Measurements from ENCODE around the gene CLEC18C. TPM values are rescaled to one million over a fixed set of nuclear protein-coding genes. Genes with fewer than 3 reads are reported as not detected.
"Not testable (repeated sequence)": the region's sequence is repeated elsewhere in the genome, so short reads cannot be mapped to it uniquely, and the experiment has no call there.

The CLEC18C gene
- total and polyA plus RNA-seq, 8 donors = 0.19 to 1.3 (median 0.34) TPM; not detected in 2

GRCh38 chr16:70206382-70206781 is 32.8 kb downstream of the CLEC18C start:
- FAIRE-seq, H3K4me1 ChIP-seq: not testable (repeated sequence)

GRCh38 chr16:70218586-70218985 is 45.0 kb downstream of the CLEC18C start:
- H3K36me3 ChIP-seq; H3K4me3 ChIP-seq; DNase-seq; ATAC-seq; H3K27ac ChIP-seq; intact Hi-C loops (cut with DNase I); H3K4me1 ChIP-seq; H3K27me3 ChIP-seq; FAIRE-seq; H3K9me3 ChIP-seq: not testable (repeated sequence)
- WGBS, 2 donors = 89 to 90% methylated on average over 2 of the region's 2 CpGs

More at GRCh38 chr16:70206382-70206781, 32.8 kb downstream of the CLEC18C start:
- H3K36me3 ChIP-seq; H3K27ac ChIP-seq; H3K9me3 ChIP-seq; DNase-seq; intact Hi-C loops (cut with DNase I); H3K4me3 ChIP-seq; ATAC-seq; H3K27me3 ChIP-seq: not testable (repeated sequence)
- 62 to 64% methylated on average over 3 to 6 of the region's 6 CpGs for WGBS, 2 donors

GRCh38 chr16:70222574-70222973 is 49.0 kb downstream of the CLEC18C start:
- DNase-seq; H3K4me3 ChIP-seq; intact Hi-C loops (cut with DNase I); FAIRE-seq; ATAC-seq; H3K9me3 ChIP-seq; H3K36me3 ChIP-seq; H3K27me3 ChIP-seq; H3K4me1 ChIP-seq; H3K27ac ChIP-seq: not testable (repeated sequence)
- WGBS, 2 donors = 88 to 90% methylated on average over 2 of the region's 2 CpGs

GRCh38 chr16:70223216-70223615 is 49.6 kb downstream of the CLEC18C start:
- FAIRE-seq; H3K27me3 ChIP-seq; DNase-seq; intact Hi-C loops (cut with DNase I); H3K27ac ChIP-seq; H3K36me3 ChIP-seq; H3K4me3 ChIP-seq; ATAC-seq; H3K4me1 ChIP-seq; H3K9me3 ChIP-seq: not testable (repeated sequence)
- 71 to 73% methylated on average over 1 of the region's 2 CpGs for WGBS, 2 donors

- H3K4me3 ChIP-seq; H3K27ac ChIP-seq; H3K27me3 ChIP-seq; intact Hi-C loops (cut with DNase I); H3K9me3 ChIP-seq; DNase-seq; ATAC-seq; FAIRE-seq; H3K4me1 ChIP-seq; H3K36me3 ChIP-seq: not testable (repeated sequence)
- 55% methylated on average over 1 of the region's 3 CpGs for WGBS, 2 donors
Measured at GRCh38 chr16:70223971-70224513, 50.5 kb downstream of the CLEC18C start.

- H3K36me3 ChIP-seq, FAIRE-seq, ATAC-seq: not testable (repeated sequence)
Measured at GRCh38 chr16:70224645-70225044, 51.1 kb downstream of the CLEC18C start.

GRCh38 chr16:70225430-70225829 is 51.8 kb downstream of the CLEC18C start:
- H3K36me3 ChIP-seq; intact Hi-C loops (cut with DNase I); DNase-seq; H3K27me3 ChIP-seq; H3K4me1 ChIP-seq; H3K9me3 ChIP-seq; H3K4me3 ChIP-seq; ATAC-seq; H3K27ac ChIP-seq; FAIRE-seq: not testable (repeated sequence)
- 100% methylated on average over 3 of the region's 4 CpGs; no CpG with 5 or more reads in 1 of the 2 donors for WGBS, 2 donors

More at GRCh38 chr16:70224645-70225044, 51.1 kb downstream of the CLEC18C start:
- DNase-seq; H3K27ac ChIP-seq; intact Hi-C loops (cut with DNase I); H3K4me3 ChIP-seq; H3K9me3 ChIP-seq; H3K4me1 ChIP-seq; H3K27me3 ChIP-seq: not testable (repeated sequence)
- WGBS, 2 donors = 94 to 97% methylated on average over 14 to 18 of the region's 24 CpGs

GRCh38 chr16:70226024-70226423 is 52.4 kb downstream of the CLEC18C start:
- H3K36me3 ChIP-seq; intact Hi-C loops (cut with DNase I); H3K4me1 ChIP-seq; H3K27ac ChIP-seq; FAIRE-seq; H3K9me3 ChIP-seq; DNase-seq; H3K4me3 ChIP-seq; H3K27me3 ChIP-seq; ATAC-seq: not testable (repeated sequence)

- H3K36me3 ChIP-seq; DNase-seq; H3K9me3 ChIP-seq; H3K4me3 ChIP-seq; intact Hi-C loops (cut with DNase I); H3K27me3 ChIP-seq; H3K4me1 ChIP-seq; H3K27ac ChIP-seq; FAIRE-seq; ATAC-seq: not testable (repeated sequence)
- 54 to 60% methylated on average over 2 of the region's 3 CpGs for WGBS, 2 donors
Measured at GRCh38 chr16:70231831-70232230, 58.2 kb downstream of the CLEC18C start.

Other genes with a start within 250 kb of the CLEC18C start
- gene CLEC18A, start 222.5 kb upstream of the CLEC18C start, total RNA-seq = 1 to 10 TPM in 1 of 6 donors, under 1 TPM in 5; 0.28 to 1.6 (median 0.35) TPM
- 1 to 10 TPM; 2.2 to 5.5 TPM for gene CLEC18A, start 222.5 kb upstream of the CLEC18C start, polyA plus RNA-seq
- 10 to 100 TPM in 3 of 6 donors, 1 to 10 TPM in 3; 9.1 to 15.2 (median 11.3) TPM for gene PDPR, start 59.5 kb upstream of the CLEC18C start, total RNA-seq
- gene PDPR, start 59.5 kb upstream of the CLEC18C start, polyA plus RNA-seq = 10 to 100 TPM in 1 of 2 donors, 1 to 10 TPM in 1; 6.8 to 11.1 TPM
- 10 to 100 TPM in 3 of 6 donors, 1 to 10 TPM in 3; 8.5 to 20.2 (median 10.4) TPM for gene EXOSC6, start 78.2 kb downstream of the CLEC18C start, total RNA-seq
- 10 to 100 TPM in 1 of 2 donors, 1 to 10 TPM in 1; 8.6 to 10.1 TPM for gene EXOSC6, start 78.2 kb downstream of the CLEC18C start, polyA plus RNA-seq
- gene AARS1, start 115.7 kb downstream of the CLEC18C start, total RNA-seq = 100 to 1,000 TPM in 1 of 6 donors, 10 to 100 TPM in 5; 32.6 to 154 (median 45.0) TPM
- gene AARS1, start 115.7 kb downstream of the CLEC18C start, polyA plus RNA-seq = 10 to 100 TPM; 29.3 to 53.2 TPM
- gene DDX19B, start 125.4 kb downstream of the CLEC18C start, total RNA-seq = 10 to 100 TPM; 12.5 to 17.0 (median 13.7) TPM
- gene DDX19B, start 125.4 kb downstream of the CLEC18C start, polyA plus RNA-seq = 10 to 100 TPM; 12.9 to 19.6 TPM
- gene DDX19A, start 173.1 kb downstream of the CLEC18C start, total RNA-seq = 10 to 100 TPM; 10.4 to 17.0 (median 13.3) TPM
- 10 to 100 TPM; 12.0 to 18.7 TPM for gene DDX19A, start 173.1 kb downstream of the CLEC18C start, polyA plus RNA-seq

Data from pancreas (tissue), 10 donors.